Neural cell (in vitro differentiated cells): ENCODE results near the gene DNAH10. TPM values are rescaled to one million over a fixed set of nuclear protein-coding genes. Genes with fewer than 3 reads are reported as not detected.

Source experiments
- H2AFZ ChIP-seq: fragments of 200-600, 300-800 bp; sonication (generic), shearing (Covaris generic); 2 replicates; pipeline ENCODE4 v1.6.0; 2014; ENCODE audit warnings: low read depth, mild to moderate bottlenecking, antibody characterized with exemption, low read length, moderate library complexity
- H3F3A ChIP-seq: fragments of 200-600 bp; shearing (Covaris generic); 2 replicates; pipeline ENCODE4 v1.6.1; 2016; ENCODE audit warnings: mild to moderate bottlenecking, moderate library complexity, mixed read lengths, antibody characterized with exemption, low read length; ENCODE audit not compliant: insufficient read depth, poor library complexity, severe bottlenecking
- H3K27ac ChIP-seq: fragments of 200-600, 300-800 bp; sonication (generic), shearing (Covaris generic); 2 replicates; pipeline ENCODE4 v1.5.1; 2014; ENCODE audit warnings: mild to moderate bottlenecking, low read length, moderate library complexity
- H3K27me3 ChIP-seq: fragments of 300-800, 200-600 bp; sonication (generic), shearing (Covaris generic); 2 replicates; pipeline ENCODE4 v1.6.0; 2014; ENCODE audit warnings: mild to moderate bottlenecking, low read depth, low read length, moderate library complexity; ENCODE audit not compliant: insufficient read depth
- H3K36me3 ChIP-seq: fragments of 300-800, 200-600 bp; sonication (generic), shearing (Covaris generic); 2 replicates; pipeline ENCODE4 v1.5.1; 2014; ENCODE audit warnings: mild to moderate bottlenecking, antibody characterized with exemption, low read length, moderate library complexity; ENCODE audit not compliant: insufficient read depth
- H3K4me2 ChIP-seq: fragments of 300-800, 200-600 bp; sonication (generic), shearing (Covaris generic); 2 replicates; pipeline ENCODE4 v1.6.0; 2014; ENCODE audit warnings: mild to moderate bottlenecking, low read length
- H3K4me3 ChIP-seq: fragments of 300-800, 200-600 bp; sonication (generic), shearing (Covaris generic); 2 replicates; pipeline ENCODE4 v1.5.1; 2014; ENCODE audit warnings: mild to moderate bottlenecking, low read length, moderate library complexity
- H3K79me2 ChIP-seq: fragments of 200-600 bp; shearing (Covaris generic); replicated peaks from 2 replicates; pipeline ENCODE4 v1.6.0; 2014; ENCODE audit warnings: mild to moderate bottlenecking, low read length, moderate library complexity; ENCODE audit not compliant: insufficient read depth
- H3K9ac ChIP-seq: fragments of 300-800, 200-600 bp; sonication (generic), shearing (Covaris generic); 2 replicates; pipeline ENCODE4 v1.6.1; 2016; ENCODE audit warnings: mild to moderate bottlenecking, low read length, mixed read lengths
- H3K9me2 ChIP-seq: fragments of 200-600 bp; shearing (Covaris generic); 2 replicates; pipeline ENCODE4 v1.6.1; 2016; ENCODE audit warnings: mild to moderate bottlenecking, low read length, mixed read lengths; ENCODE audit not compliant: insufficient read depth
- H3K9me3 ChIP-seq: fragments of 200-600, 300-800 bp; sonication (generic), shearing (Covaris generic); 2 replicates; pipeline ENCODE4 v1.6.1; 2016; ENCODE audit warnings: mild to moderate bottlenecking, mixed run types, low read length, moderate library complexity, mixed read lengths
- H4K20me1 ChIP-seq: fragments of 200-600 bp; shearing (Covaris generic); 2 replicates; pipeline ENCODE4 v1.6.1; 2016; ENCODE audit warnings: mild to moderate bottlenecking, mixed run types; ENCODE audit not compliant: insufficient read depth
- CTCF ChIP-seq: fragments of 450-650 bp; IDR thresholded peaks from 2 replicates; pipeline ENCODE4 v1.5.1; 2014; ENCODE audit warnings: antibody characterized with exemption, mild to moderate bottlenecking, moderate library complexity; ENCODE audit not compliant: poor library complexity, severe bottlenecking
- EP300 ChIP-seq: fragments of 450-650 bp; conservative IDR thresholded peaks from 2 replicates; pipeline ENCODE4 v1.6.1; 2014; ENCODE audit warnings: antibody characterized with exemption, mild to moderate bottlenecking, moderate library complexity; ENCODE audit not compliant: poor library complexity, severe bottlenecking
- EZH2 ChIP-seq: fragments of 200-600, 300-800 bp; shearing (Covaris generic), sonication (generic); IDR thresholded peaks from 2 replicates; pipeline ENCODE4 v1.6.1; 2014; ENCODE audit warnings: antibody characterized with exemption, low read length, borderline replicate concordance, mild to moderate bottlenecking; ENCODE audit not compliant: insufficient read depth, poor library complexity, severe bottlenecking
- MXI1 ChIP-seq: fragments of 450-650 bp; conservative IDR thresholded peaks from 2 replicates; pipeline ENCODE4 v1.6.1; 2014; ENCODE audit warnings: antibody characterized with exemption, mild to moderate bottlenecking; ENCODE audit not compliant: poor library complexity, severe bottlenecking
- RAD21 ChIP-seq: fragments of 450-650 bp; conservative IDR thresholded peaks from 2 replicates; pipeline ENCODE4 v1.6.1; 2014; ENCODE audit warnings: antibody characterized with exemption, mild to moderate bottlenecking, moderate library complexity
- REST ChIP-seq: IDR thresholded peaks from 2 replicates; pipeline ENCODE4 v1.6.1; 2012; ENCODE audit warnings: borderline replicate concordance
- SMC3 ChIP-seq: fragments of 450-650 bp; conservative IDR thresholded peaks from 2 replicates; pipeline ENCODE4 v1.6.1; 2014; ENCODE audit warnings: antibody characterized with exemption, mild to moderate bottlenecking, moderate library complexity; ENCODE audit not compliant: poor library complexity
- TAF1 ChIP-seq: IDR thresholded peaks from 2 replicates; pipeline ENCODE4 v1.6.1; 2012; ENCODE audit warnings: low read depth
- polyA plus RNA-seq: library from polyadenylated mRNA; depleted of rRNA; stranded (reverse); fragments of >200 nt; gene quantifications from 2 replicates; pipeline ENCODE4 v1.2.3, GENCODE V29; 2014

Gene DNAH10
- polyA plus RNA-seq, 1 donor from 2014 or later, result 1.9 TPM

DNA sequence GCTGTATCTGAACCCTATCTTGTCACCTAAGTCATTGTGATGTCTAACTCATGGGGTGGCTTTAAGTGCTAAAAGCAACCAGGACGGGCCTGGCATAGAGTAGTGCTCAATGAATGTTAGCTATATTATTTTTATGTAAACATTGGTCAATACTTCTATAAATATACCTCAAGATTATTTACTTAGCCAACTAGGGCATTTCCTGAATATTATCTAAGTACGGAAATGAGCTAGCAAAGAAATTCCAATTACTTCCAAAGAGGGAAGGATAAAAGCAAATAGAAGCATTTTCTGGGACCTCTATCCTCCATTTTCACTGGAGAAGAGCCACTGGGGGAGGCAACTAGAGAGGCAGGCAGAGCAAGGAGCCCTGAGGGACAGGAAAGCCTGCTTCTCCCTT is 189.9 kb downstream of the DNAH10 start:
- no peak overlapping the region for H3K27ac ChIP-seq
- H2AFZ ChIP-seq, result no peak overlapping the region
- no peak overlapping the region for H3K4me2 ChIP-seq
- H4K20me1 ChIP-seq, result no peaks in the 10 kb centered on the region
- H3K9me2 ChIP-seq, result no peaks in the 10 kb centered on the region
- no peak for TF ChIP-seq REST
- TF ChIP-seq SMC3, result no peak
- no peak for TF ChIP-seq MXI1
- no peak for TF ChIP-seq TAF1
- TF ChIP-seq EZH2, result no peak
- no peak for TF ChIP-seq CTCF
- TF ChIP-seq RAD21, result no peak
- H3K27me3 ChIP-seq, result no peaks in the 10 kb centered on the region
- H3K36me3 ChIP-seq, result no peaks in the 10 kb centered on the region
- peaks cover 4% of the 10 kb centered on the region for H3K9me3 ChIP-seq
- H3F3A ChIP-seq, result peaks cover 3% of the 10 kb centered on the region
- peaks cover 20% of the 10 kb centered on the region for H3K79me2 ChIP-seq
- H3K4me3 ChIP-seq, result no peak overlapping the region
- H3K9ac ChIP-seq, result no peak overlapping the region

GRCh38 chr12:123954647-123955350 is 192.7 kb downstream of the DNAH10 start:
- H3K36me3 ChIP-seq, result no peaks in the 10 kb centered on the region
- H3K4me3 ChIP-seq, result peak overlapping the region; percentile 49
- H3K27me3 ChIP-seq, result no peaks in the 10 kb centered on the region
- H4K20me1 ChIP-seq, result no peaks in the 10 kb centered on the region
- peak overlapping the region; percentile 42 for H3K4me2 ChIP-seq
- no peak for TF ChIP-seq EP300
- no peak for TF ChIP-seq RAD21
- TF ChIP-seq CTCF, result no peak
- peaks cover 3% of the 10 kb centered on the region for H3F3A ChIP-seq
- H3K9me2 ChIP-seq, result no peaks in the 10 kb centered on the region
- H3K9ac ChIP-seq, result peak overlapping the region; percentile 52
- H3K27ac ChIP-seq, result peak overlapping the region; percentile 85
- H3K79me2 ChIP-seq, result peaks cover 20% of the 10 kb centered on the region
- peaks cover 4% of the 10 kb centered on the region for H3K9me3 ChIP-seq
- H2AFZ ChIP-seq, result no peak overlapping the region
